ENCODE data around the gene POTEF.
"Not testable (repeated sequence)": the region's sequence is repeated elsewhere in the genome, so short reads cannot be mapped to it uniquely, and the experiment has no call there.

The POTEF gene

GRCh38 chr2:130129120-130129829 lies at the start of gene POTEF:
Gene POTEF (minus strand): TSS chr2:130129222. CDS start chr2:130120515, 8,707 bp downstream.
- DNase-seq: not testable (repeated sequence)

DNA sequence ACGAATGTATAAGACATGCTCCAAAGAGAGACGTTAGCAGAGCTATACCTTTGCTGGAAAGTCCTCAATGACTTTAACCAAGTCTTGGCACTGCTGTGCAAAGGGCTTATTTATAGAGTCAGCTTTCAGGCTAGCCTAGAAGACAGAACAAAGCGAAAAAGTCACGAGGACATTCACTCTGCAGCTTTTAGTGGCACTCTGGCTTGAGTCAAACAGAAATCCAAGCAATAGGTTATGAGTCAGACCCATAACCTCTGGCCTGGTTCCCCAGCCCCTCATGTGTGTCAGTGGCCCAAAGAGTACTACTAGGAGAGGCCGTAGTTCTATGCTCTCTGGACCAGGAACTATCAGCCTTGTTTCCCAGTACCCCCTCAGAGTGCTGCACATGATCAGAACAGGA lies 45.8 kb upstream of the POTEF start:
- not testable (repeated sequence) for DNase-seq

DNA sequence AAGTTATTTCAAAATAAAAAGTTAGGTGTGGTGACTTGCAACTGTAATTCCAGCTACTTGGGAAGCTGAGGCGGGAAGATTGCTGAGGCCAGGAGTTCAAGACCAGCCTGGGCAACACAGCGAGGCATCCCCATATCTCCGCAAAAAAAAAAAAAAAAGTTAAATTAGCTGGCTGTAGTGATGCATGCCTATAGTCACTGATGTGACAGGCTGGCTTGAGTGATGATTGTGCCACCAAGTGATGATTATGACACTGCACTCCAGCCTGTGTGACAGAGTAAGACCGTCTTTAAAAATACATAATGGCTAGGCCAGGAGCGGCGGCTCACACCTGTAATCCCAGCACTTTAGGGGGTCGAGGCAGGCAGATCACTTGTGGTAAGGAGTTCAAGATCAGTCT lies 40.9 kb upstream of the POTEF start:
- DNase-seq: no peak

- DNase-seq: not testable (repeated sequence)
Observed at GRCh38 chr2:130169163-130169562, 40.1 kb upstream of the POTEF start.

GRCh38 chr2:130166611-130167010 lies 37.6 kb upstream of the POTEF start:
- DNase-seq: not testable (repeated sequence)

GRCh38 chr2:130165293-130166016 lies 36.4 kb upstream of the POTEF start:
- no peak for DNase-seq

- no peak for DNase-seq
Observed at GRCh38 chr2:130162968-130163367, 33.9 kb upstream of the POTEF start.

- DNase-seq: not testable (repeated sequence)
Observed at GRCh38 chr2:130162486-130162885, 33.5 kb upstream of the POTEF start.

DNA sequence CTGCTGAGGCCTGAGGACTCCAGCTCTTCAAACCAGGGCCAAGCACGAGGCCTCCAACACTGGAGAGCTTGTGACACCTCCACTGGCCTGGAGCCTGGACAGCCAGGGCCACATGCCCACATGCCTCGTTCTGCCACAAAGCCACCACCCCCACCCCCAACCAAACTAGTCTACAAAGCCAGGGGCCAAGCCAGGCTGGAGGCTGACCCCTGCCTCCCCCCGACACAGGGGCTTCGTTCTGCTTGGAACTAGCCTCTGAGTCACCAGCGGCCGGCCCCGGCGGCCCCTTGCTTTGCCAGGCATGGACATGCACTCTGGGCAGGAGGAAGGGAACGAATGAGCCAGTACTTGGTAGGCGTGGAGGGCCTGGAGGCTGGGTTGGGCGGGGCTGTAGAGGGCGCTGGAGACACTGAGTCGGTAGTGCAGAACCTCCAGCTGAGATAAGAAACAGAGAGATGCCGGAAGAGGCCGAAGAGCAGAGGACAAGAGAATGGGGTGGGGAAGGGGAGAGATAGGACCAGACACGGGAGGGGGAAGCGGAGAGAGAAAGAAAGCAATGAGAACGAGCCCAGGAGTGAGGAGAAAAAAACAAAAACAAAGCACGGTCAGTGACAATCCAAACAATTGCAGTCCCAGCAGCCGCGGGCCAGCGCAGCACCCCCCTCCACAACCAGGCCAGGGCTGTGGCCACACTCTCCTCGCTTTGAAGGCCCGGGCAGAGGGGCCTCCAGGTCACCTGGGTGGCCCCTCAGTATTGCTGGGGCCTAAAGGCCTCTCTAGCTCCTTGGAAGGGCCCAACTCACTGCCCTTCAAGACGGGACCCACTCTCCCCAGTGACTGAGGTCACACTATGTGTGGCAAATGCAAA lies 32.0 kb upstream of the POTEF start:
- not testable (repeated sequence) for DNase-seq

GRCh38 chr2:130160131-130160530 lies 31.1 kb upstream of the POTEF start:
- no peak for DNase-seq

DNA sequence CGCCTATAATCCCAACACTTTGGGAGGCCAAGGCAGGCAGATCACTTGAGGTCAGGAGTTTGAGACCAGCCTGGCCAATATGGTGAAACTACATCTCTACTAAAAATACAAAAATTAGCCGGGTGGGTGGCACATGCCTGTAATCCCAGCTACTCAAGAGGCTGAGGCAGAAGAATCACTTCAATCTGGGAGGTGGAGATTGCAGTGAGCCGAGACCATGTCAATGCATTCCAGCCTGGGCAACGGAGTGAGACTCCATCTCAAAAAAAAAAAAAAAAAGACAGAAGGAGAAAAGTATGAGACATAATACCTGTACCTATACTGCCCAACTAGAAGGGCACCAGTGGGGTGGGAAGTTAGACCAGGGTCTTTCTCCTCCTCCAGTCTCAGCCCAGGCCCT lies 30.4 kb upstream of the POTEF start:
- DNase-seq: not testable (repeated sequence)

GRCh38 chr2:130158631-130159030 lies 29.6 kb upstream of the POTEF start:
- no peak for DNase-seq

DNA sequence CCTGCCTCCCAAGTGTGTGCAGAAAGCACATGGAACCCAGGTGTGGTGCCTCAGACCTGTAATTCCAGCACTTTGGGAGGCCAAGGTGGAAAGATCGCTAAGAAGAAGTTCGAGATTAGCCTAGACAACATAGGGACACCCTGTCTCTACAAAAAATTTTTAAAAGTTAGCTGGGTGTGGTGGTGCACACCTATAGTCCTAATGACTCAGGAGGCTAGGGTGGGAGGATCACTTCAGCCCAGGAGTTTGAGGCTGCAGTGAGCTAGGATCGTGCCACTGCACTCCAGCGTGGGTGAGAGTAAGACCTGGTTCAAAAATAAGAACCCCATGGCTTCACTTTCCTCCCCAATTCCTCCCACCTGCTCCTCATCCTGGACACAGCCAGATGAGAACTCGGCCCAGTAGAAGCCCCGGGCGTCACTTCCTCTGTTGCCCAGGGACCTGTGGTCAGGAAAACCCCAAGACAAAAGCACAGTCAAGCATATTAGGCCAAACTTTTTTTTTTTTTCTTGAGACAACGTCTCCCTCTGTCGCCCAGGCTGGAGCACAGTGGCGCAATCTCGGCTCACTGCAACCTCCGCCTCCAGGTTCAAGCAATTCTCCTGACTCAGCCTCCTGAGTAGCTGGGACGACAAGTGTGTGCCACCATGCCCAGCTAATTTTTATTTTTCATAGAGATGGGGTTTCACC lies 28.9 kb upstream of the POTEF start:
- not testable (repeated sequence) for DNase-seq

DNA sequence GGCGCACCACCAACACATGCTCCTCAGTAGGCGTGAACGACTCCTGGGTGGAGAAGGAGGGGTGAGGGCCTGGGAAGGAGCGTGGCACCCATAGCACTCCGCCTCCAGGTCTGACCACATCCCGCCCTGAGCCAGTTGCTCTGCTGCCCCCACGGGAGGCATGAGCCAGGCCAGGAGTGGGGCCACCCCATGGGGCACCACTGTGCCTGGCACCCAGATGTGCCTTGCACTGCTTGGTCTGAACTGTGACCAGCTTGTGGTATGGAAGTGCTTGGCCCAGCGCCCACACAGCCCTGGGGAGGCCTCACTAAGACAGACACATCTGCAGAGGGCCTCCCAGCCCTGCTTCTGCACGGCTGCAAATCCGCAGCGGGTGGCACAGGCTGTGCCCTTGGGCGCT lies 28.3 kb upstream of the POTEF start:
- DNase-seq: not testable (repeated sequence)

- no peak for DNase-seq
Observed at GRCh38 chr2:130156624-130157004, 27.6 kb upstream of the POTEF start.

DNA sequence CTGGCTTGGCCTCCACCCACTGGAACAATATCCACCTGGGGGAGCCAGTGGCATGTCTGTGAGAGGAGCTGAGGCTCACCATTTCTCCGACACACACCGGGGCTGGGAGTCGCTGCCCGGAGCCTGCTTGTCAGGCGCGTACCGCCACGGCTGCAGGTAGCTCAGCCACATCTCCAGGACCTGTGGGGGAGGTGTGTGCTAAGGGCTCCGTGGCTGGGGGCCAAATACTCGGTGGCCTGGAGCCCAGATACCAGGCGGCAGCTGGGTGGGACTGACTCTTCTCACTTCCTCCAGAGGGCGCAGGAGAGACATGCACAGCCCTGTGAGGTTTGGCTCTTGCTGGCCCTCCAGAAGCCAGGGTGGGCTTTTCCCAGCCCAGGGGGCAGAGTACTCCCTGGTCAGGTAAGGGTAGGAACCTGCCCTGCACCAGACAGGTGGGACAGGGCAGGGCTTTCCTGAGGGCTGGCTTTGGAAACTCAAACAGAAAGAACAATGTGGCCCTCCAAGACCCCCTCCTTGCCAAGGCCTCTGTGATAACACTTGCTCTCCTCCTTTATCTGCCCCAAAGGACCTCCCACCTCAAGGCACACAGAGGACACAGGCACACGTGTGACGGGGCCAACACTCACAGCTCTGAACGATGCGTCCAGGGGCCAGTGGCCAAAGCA lies 27.1 kb upstream of the POTEF start:
- peak; percentile 19 for DNase-seq

DNA sequence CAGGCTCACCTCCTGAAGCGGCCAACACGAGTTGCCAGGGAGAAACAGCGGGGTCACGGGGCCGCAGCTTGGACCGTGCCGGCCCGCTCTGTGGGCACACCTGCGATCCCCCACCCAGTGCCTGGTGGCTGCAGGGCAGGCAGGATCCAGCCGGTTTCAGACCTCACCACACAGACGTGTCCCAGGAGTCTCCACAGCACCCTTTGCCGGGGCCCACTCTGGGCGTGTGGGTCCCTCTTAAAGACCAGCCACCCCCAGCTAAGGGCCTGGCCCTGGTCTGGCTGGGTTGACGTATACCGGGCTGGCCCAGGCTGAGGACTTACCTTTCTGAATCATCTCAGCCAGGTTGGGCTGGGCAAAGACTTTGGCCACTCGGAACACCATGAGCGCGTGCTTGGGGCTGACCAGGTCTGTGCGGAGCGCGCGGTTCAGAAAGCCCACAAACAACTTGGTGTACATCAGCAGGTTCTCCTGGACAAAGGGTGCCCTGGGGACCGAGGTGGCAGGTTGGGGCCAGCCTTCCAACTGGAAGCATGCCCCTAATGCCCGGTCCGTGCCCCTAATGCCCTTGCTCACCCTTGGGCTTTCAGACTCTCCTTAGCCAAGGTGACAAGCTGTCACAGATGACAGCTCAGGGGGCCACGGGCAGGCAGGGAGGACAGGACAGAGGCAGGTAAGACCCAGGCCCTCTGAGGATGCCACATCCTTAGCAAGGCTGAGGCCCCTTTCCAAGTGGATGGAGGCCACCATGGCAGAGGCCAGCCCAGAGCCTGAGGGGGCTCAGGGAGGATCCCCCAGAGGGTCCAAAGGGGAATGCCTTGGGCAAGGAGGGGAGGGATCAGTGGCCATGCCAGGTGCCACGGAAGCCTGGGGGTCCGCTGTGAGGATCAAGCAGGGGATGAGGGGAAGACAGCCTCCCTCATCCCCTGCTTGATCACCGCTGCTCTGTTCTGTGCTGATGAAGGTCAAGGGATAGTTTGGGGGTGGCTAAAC lies 26.0 kb upstream of the POTEF start:
- no peak for DNase-seq

- DNase-seq: not testable (repeated sequence)
Observed at GRCh38 chr2:130154423-130154770, 25.4 kb upstream of the POTEF start.

DNA sequence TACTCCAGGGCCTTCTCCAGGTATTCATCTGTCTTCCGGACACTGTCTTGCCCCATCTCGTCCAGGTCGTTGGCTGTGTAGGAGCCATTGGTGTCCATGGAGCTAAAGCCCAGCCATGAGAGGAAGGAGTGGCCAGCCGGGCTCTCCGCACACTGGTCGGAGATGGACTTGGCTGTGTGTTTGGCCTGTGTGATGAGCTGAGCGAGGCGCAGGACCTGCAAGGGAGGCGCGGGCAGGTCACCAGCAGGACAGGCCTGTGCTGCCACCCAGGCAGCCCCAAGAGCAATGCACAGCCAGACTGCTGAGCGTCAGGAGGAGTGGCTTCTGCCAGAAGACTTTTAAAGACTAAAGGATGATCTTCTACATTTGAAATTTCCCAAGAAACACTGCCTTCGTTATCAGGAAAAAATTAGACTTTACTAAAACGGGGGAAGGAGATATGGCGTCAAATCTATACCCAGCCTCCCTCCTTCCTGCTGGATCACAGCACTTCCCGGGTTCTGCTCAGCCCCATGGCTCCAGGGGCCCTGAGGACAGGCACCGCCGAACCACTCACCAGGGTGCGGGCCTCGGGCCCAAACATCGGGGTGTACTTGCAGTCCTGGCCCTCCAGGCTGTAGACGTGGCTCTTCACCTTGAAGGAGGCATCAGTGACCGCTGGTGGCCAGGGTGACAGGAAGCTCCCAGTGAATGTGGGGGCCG lies 24.9 kb upstream of the POTEF start:
- DNase-seq: not testable (repeated sequence)

All from NCI-H1092 treated with DMSO at 0.1 percent for 48 hours (cell line).